GM10266 (cell line): ENCODE measurements around the gene ANKS6.

Source experiments
- DNase-seq: peaks from one replicate; pipeline ENCODE4 v3.0.0; 2012; ENCODE audit errors: extremely low spot score
- TF ChIP-seq, protein P1 (sequence below): IDR thresholded peaks from 2 replicates; pipeline ENCODE4 v1.5.1; 2012; ENCODE audit warnings: mild to moderate bottlenecking, low read depth; ENCODE audit not compliant: control insufficient read depth, insufficient read depth; ENCODE audit errors: missing control alignments

The ANKS6 gene

DNA sequence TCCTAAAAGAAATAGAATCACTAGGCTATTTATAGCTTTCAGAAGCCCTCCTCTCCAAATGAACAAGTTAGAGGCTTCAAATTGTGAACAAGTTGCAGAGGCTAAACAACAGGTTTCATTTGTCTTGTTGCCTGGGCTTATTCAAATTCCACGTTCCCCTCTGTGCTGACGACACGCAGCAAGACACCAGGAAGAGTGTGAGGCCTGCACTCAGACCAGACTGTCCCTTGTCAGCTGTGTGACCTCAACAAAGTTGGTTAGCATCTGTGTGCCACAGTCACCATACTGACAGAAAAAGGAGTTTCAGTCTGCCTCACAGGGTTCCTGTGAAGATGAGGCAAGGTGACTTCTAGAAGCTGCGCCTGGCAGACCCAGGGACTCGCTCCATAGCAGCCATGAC is 65.5 kb downstream of the ANKS6 start:
- TF ChIP-seq, protein P1, sequence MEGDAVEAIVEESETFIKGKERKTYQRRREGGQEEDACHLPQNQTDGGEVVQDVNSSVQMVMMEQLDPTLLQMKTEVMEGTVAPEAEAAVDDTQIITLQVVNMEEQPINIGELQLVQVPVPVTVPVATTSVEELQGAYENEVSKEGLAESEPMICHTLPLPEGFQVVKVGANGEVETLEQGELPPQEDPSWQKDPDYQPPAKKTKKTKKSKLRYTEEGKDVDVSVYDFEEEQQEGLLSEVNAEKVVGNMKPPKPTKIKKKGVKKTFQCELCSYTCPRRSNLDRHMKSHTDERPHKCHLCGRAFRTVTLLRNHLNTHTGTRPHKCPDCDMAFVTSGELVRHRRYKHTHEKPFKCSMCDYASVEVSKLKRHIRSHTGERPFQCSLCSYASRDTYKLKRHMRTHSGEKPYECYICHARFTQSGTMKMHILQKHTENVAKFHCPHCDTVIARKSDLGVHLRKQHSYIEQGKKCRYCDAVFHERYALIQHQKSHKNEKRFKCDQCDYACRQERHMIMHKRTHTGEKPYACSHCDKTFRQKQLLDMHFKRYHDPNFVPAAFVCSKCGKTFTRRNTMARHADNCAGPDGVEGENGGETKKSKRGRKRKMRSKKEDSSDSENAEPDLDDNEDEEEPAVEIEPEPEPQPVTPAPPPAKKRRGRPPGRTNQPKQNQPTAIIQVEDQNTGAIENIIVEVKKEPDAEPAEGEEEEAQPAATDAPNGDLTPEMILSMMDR = no peak
- no peak for DNase-seq

DNA sequence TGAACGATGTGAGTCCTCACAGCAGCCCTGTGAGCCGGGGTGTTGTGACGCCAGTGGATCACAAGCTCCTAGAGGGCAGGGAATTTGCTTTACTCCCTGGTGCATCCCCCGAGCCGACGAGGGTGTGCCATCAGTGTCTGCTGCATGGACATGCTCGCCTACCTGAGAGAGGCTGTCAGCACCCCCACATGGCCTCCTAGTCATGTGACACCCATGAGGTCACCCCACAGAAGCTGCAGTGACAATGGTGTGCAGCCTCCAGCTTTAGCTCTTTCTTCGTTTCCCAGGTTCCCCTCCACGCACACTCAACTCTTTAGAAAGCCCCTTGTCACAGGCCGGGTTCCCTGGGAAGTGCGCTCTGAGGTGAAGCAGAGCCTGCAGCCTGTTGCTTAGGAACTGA is 67.9 kb downstream of the ANKS6 start:
- TF ChIP-seq, protein P1 = no peak
- no peak for DNase-seq

DNA sequence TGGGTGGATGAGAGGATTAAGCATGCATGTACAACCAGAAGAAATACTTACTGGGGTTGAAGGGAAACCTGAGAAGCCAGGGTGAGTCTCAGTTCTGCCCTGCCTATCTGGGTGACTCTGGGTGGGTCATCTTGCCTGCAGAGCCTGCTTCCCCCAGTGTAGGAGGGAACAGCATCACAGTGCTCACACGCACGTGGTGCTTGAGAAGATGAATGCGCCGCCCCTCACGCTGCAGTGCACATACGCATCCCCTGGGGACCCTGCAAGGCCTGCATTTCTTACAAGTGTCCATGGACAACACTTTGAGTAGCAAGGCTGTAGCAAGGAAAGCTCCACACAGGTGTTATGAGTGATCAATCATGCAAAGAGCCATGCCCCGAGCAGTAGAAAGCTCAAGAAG is 68.9 kb downstream of the ANKS6 start:
- TF ChIP-seq, protein P1 = no peak
- DNase-seq = no peak

DNA sequence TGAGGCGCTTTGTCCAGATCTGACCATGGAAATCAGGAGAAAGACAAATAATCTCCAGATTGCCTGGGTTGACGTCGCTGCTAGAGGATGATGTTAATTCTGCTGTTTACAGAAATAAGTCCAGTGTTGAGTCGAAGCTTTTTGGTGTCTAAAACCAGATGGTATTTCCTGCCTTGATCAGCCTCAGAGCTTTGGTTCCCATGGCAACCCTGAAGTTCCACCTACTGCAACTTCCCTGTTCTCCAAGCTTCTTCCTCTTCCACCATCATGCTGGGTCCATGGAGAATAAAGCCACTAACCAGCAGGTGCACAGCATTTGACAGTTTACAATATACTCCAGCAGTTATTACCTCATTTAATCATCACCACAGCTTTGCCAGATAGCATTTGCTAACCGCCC is 69.6 kb downstream of the ANKS6 start:
- TF ChIP-seq, protein P1 = no peak
- no peak for DNase-seq

DNA sequence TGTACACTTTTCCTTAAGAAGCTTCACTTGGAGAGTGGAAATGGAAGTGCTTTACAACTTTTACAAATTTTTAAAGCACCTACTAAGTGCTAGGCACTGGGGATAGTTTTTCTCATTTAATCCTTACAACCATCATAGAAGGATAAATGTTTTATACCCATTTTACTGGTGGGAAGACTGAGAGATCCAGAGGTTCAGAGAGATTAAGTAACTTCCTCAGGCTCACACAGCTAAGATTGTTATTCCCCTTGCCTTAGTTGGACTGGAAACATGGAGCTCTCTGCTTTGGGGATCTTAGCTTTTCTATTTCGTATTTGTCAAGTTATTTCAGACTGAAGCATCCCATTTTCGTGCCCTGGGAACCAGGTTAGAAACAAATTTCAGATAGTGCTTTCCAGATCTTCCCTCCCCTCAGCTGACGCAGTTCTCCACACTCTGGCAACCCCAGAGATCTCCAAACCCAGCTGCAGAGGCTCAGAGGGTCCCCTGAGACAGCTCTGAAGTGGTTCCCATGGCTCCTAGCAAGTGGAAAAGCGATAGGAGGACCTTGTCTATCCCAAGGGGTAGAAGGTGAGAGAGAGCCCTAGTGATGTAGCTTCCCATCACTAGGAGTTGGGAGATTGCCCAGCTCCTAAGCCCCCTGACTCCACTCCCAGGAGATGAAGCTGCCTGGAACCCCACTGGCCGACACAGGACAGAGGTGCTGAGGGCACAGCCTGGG is 71.4 kb downstream of the ANKS6 start:
- TF ChIP-seq, protein P1 = no peak
- no peak for DNase-seq

DNA sequence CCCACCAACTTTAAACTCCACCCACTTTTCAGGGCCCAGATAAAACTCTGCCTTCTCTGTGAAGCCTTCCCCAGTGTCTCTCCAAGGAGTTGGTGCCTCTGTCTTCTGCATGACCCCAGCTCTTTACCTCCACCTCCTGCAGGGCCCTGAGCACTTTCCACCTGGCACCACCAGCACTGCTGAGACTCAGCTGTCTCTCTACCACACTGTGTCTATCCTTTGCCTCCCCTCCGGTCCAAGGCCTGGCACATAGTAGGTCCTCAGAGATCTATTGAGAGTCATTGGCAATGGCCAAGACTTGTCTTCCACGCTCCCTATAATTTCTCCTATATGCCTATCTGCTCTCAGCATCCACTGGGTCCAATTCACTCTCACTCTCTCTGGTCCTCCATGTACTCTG is 74.7 kb downstream of the ANKS6 start:
- DNase-seq = no peak
- TF ChIP-seq, protein P1 = no peak

DNA sequence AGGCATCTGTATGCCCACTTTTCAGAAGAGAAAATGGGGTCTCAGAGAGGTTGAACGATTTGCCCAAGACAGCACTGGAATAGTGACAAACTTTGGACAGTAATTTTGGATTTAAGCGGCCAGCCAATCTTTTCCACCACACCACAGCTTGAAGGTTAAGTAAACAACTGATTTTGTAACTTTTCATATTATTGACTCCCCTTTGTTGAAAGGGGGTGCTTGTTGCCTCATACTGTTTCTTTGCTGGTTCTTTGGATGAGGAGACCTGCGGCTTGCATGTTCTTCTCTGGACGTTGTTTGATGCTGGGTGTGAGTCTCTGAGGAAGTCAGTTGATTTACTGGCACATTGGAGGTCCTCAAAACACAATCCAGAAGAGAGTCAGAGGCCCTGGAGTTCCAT is 76.0 kb downstream of the ANKS6 start:
- TF ChIP-seq, protein P1 = no peak
- no peak for DNase-seq
